B cell (primary cell): ENCODE results near the gene SSBP3. TPM values are rescaled to one million over a fixed set of nuclear protein-coding genes. Genes with fewer than 3 reads are reported as not detected.
A peak's percentile ranks its signal among the peaks of the same experiment; 100 is the strongest.

ENCODE experiments used
- ATAC-seq: fragments of 200-7000 bp; cut with Tn5 transposase; one replicate; pipeline ENCODE4 v1.10.0; 2021; ENCODE audit warnings: low read depth, mild to moderate bottlenecking, moderate number of reproducible peaks, moderate library complexity
- CTCF ChIA-PET: fragments of 350-600 bp; sonication (Branson Sonifier 250); formaldehyde crosslinking; loops from one replicate; lab custom pipeline; 2021; ENCODE audit warnings: antibody characterized with exemption, inconsistent platforms; lab: Charles Lee
- POLR2A ChIA-PET: fragments of 350-600 bp; sonication (Branson Sonifier 250); formaldehyde crosslinking; loops from one replicate; lab custom pipeline; 2021; ENCODE audit warnings: antibody characterized with exemption; lab: Charles Lee
- DNase-seq: peaks from one replicate; pipeline ENCODE4 v3.0.0; 2013
- H2AFZ ChIP-seq: 2 replicates; pipeline ENCODE4 v1.6.1; 2012; ENCODE audit warnings: mild to moderate bottlenecking, low read depth, low read length; ENCODE audit not compliant: insufficient read depth, poor library complexity, severe bottlenecking
- H3K27ac ChIP-seq, 2 donors: 1 replicate in 1 of 2; 2 replicates in 1 of 2; pipeline ENCODE4 v1.5.1; 2012 to 2013; ENCODE audit warnings: low read length in 2 of 2, mild to moderate bottlenecking in 2 of 2, moderate library complexity in 1 of 2
- H3K27me3 ChIP-seq, 4 experiments: fragments of 200-600 bp in 1 of 4; sonication (generic) in 1 of 4; replicated peaks in 1 of 4; 1 replicate in 2 of 4; 2 replicates in 2 of 4; pipeline versions ENCODE4 v1.6.1 to v1.7.0; 2013 to 2016; ENCODE audit warnings: low read length in 3 of 4, mild to moderate bottlenecking in 2 of 4, mixed read lengths in 1 of 4, moderate library complexity in 1 of 4; ENCODE audit not compliant: insufficient read depth in 4 of 4, control insufficient read depth in 3 of 4; ENCODE audit errors: control extremely low read depth in 1 of 4
- H3K36me3 ChIP-seq, 2 experiments: replicated peaks in 1 of 2; 1 replicate in 1 of 2; 2 replicates in 1 of 2; pipeline versions ENCODE4 v1.6.1 to v1.7.1; 2013; ENCODE audit warnings: low read length in 1 of 2; ENCODE audit not compliant: insufficient read depth in 2 of 2, control insufficient read depth in 1 of 2; ENCODE audit errors: control extremely low read depth in 1 of 2, extremely low read depth in 1 of 2
- H3K4me1 ChIP-seq, 2 donors: fragments of 200-600 bp in 1 of 2; sonication (generic) in 1 of 2; 1 replicate in 1 of 2; 2 replicates in 1 of 2; pipeline versions ENCODE4 v1.5.1 to v1.6.1; 2013 to 2017; ENCODE audit warnings: low read length in 2 of 2; ENCODE audit not compliant: control insufficient read depth in 2 of 2, insufficient read depth in 2 of 2
- H3K4me2 ChIP-seq: replicated peaks from 2 replicates; pipeline ENCODE3; 2012; ENCODE audit warnings: mild to moderate bottlenecking, low read depth, low read length; ENCODE audit not compliant: poor library complexity, severe bottlenecking
- H3K4me3 ChIP-seq, 5 experiments: fragments of 200-600 bp in 1 of 5; sonication (generic) in 1 of 5; 1 replicate in 3 of 5; 2 replicates in 2 of 5; pipeline versions ENCODE4 v1.5.1 to v1.7.0; 2011 to 2016; ENCODE audit warnings: low read length in 4 of 5, mild to moderate bottlenecking in 4 of 5, low read depth in 2 of 5, control low read depth in 1 of 5, moderate library complexity in 1 of 5; ENCODE audit not compliant: insufficient read depth in 1 of 5; ENCODE audit errors: control extremely low read depth in 1 of 5, extremely low read depth in 1 of 5
- H3K79me2 ChIP-seq: fragments of 200-600 bp; sonication (generic); one replicate; pipeline ENCODE4 v1.6.0; 2016; ENCODE audit warnings: low read length; ENCODE audit not compliant: control insufficient read depth, insufficient read depth
- H3K9ac ChIP-seq: fragments of 200-600 bp; sonication (generic); 2 replicates; pipeline ENCODE4 v1.6.1; 2017; ENCODE audit warnings: mild to moderate bottlenecking, low read length, moderate library complexity
- H3K9me3 ChIP-seq, 3 donors: one replicate each; pipeline versions ENCODE4 v1.6.1 to v1.7.1; 2013; ENCODE audit warnings: low read length in 2 of 3; ENCODE audit not compliant: control insufficient read depth in 2 of 3, insufficient read depth in 1 of 3; ENCODE audit errors: control extremely low read depth in 1 of 3
- H4K20me1 ChIP-seq: 2 replicates; pipeline ENCODE4 v1.6.0; 2012; ENCODE audit warnings: mild to moderate bottlenecking, low read length; ENCODE audit not compliant: insufficient read depth, control insufficient read depth, poor library complexity, severe bottlenecking
- H3K27ac Mint-ChIP-seq: one replicate; pipeline ENCODE4 v1.8.0; 2021; ENCODE audit warnings: mixed read lengths
- H3K27me3 Mint-ChIP-seq: one replicate; pipeline ENCODE4 v1.8.0; 2021; ENCODE audit warnings: mixed read lengths
- H3K4me1 Mint-ChIP-seq: one replicate; pipeline ENCODE4 v1.8.0; 2021; ENCODE audit warnings: mixed read lengths
- H3K4me3 Mint-ChIP-seq: one replicate; pipeline ENCODE4 v1.8.0; 2021; ENCODE audit warnings: mixed read lengths
- H3K9me3 Mint-ChIP-seq: one replicate; pipeline ENCODE4 v1.8.0; 2022; ENCODE audit warnings: mixed read lengths; ENCODE audit not compliant: insufficient read depth
- EZH2 ChIP-seq: IDR thresholded peaks from 2 replicates; pipeline ENCODE4 v1.6.1; 2012; ENCODE audit warnings: borderline replicate concordance, low read depth, mild to moderate bottlenecking, moderate library complexity, low read length; ENCODE audit not compliant: insufficient read depth, poor library complexity, severe bottlenecking
- WGBS: methylation state at CpG from one replicate; pipeline ENCODE4 v1.1.5; 2013; ENCODE audit warnings: missing lambda C conversion rate; ENCODE audit not compliant: insufficient coverage; 5-methylcytosine and 5-hydroxymethylcytosine counted together
- intact Hi-C: fragments of 100-400 bp; cut with micrococcal nuclease; formaldehyde crosslinking; loops from one replicate; pipeline ENCODE4 v1.10.0; 2022
- polyA plus RNA-seq: library from polyadenylated mRNA; depleted of rRNA; stranded (reverse); fragments of >200 nt; gene quantifications from 2 replicates; pipeline ENCODE4 v1.2.3, GENCODE V29; 2012
- total RNA-seq, 2 donors: library from RNA; stranded (reverse); fragments of 120-200 nt in 1 of 2; gene quantifications; 1 replicate in 1 of 2; 2 replicates in 1 of 2; pipeline versions ENCODE4 v1.2.3 to v1.2.4, GENCODE V29; 2013 to 2022
- TF ChIP-seq, protein P1 (sequence below): fragments of 200-600 bp; IDR thresholded peaks from one replicate; pipeline ENCODE4 v1.8.0; 2022; ENCODE audit warnings: antibody characterized with exemption, mild to moderate bottlenecking

SSBP3 gene
- total and polyA plus RNA-seq, 2 donors (not counting 1 experiment from before 2014, with no cell fraction given) = 16.9 to 30.7 TPM

DNA sequence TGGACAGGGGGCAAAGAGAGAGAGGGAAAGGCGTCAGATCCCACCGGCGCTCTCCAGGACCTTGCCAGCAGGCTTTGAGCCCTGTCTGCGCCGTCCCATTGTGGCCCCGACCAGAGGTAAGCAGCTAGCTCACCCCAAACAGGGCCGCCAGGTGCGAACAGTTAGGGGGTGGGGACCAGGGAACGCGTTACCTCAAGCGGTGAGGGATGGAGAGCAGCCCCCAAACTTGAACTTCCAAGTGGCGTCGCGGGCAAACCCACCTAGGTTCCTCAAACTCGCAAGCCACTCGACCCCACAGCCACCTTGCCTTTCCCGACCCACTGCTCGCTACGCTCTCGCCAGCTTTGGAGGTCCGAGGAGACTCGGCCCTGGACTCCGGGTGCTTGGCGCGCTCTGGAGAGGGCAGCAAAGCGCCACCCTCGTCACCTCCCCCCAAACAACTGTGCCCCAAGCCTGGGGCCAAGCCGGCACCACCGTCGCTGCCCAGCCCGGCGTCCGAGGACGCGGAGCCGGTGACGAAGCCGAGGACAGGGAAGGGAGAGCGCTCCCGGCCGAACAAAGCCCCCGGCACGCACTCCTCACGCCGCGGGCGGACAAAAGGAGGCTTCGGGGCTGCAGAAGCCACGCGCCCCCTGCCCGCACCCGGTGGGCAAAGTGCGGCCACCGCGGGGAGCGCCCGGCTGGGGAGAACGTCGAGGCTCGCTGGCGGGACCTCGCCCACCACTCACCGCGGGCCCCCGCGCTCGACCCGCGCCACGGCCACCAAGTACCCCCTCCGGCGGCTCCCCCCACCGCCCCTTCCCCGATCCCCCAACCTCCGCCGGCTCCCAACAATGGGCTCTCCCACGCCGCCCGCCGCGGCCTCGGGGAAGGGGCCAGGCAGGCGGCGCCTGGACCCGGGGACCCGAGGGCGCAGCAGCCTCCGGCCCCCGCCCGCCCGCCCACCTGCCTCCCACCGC, 976 bp downstream of the SSBP3 start:
- Mint-ChIP-seq H3K4me1 (peaks cover 48% of the 10 kb centered on the region), H3K4me3 (peak overlapping the region; percentile 87), H3K27me3 (no peaks in the 10 kb centered on the region), H3K9me3 (no peaks in the 10 kb centered on the region), H3K27ac (peak overlapping the region; percentile 71)
- intact Hi-C loops = loop anchor here (10.0 kb wide), 1 partner anchor 810 kb away; the partner anchor contains the start of gene USP24
- Histone ChIP-seq H3K4me1 (peaks cover 40 to 47% of the 10 kb centered on the region in 2 donors), H2AFZ (peak overlapping the region; percentile 72), H4K20me1 (peaks cover 15% of the 10 kb centered on the region), H3K79me2 (peaks cover 9% of the 10 kb centered on the region), H3K4me2 (peak overlapping the region; percentile 96), H3K4me3 (peak overlapping the region; percentile 3 to 62 (median 52)), H3K9ac (peak overlapping the region; percentile 66), H3K9me3 (peaks cover 0 to 3% (median 0%) of the 10 kb centered on the region in 3 donors), H3K27ac (no peak overlapping the region), H3K27me3 (peaks cover 0 to 5% (median 0%) of the 10 kb centered on the region in 4 experiments), H3K36me3 (peaks cover 0 to 19% of the 10 kb centered on the region in 2 experiments)
- TF ChIP-seq, protein P1, sequence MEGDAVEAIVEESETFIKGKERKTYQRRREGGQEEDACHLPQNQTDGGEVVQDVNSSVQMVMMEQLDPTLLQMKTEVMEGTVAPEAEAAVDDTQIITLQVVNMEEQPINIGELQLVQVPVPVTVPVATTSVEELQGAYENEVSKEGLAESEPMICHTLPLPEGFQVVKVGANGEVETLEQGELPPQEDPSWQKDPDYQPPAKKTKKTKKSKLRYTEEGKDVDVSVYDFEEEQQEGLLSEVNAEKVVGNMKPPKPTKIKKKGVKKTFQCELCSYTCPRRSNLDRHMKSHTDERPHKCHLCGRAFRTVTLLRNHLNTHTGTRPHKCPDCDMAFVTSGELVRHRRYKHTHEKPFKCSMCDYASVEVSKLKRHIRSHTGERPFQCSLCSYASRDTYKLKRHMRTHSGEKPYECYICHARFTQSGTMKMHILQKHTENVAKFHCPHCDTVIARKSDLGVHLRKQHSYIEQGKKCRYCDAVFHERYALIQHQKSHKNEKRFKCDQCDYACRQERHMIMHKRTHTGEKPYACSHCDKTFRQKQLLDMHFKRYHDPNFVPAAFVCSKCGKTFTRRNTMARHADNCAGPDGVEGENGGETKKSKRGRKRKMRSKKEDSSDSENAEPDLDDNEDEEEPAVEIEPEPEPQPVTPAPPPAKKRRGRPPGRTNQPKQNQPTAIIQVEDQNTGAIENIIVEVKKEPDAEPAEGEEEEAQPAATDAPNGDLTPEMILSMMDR = no peak
- TF ChIP-seq EZH2 = no peak
- DNase-seq (peak; percentile 61), ATAC-seq (no peak)
- ChIA-PET CTCF (interaction anchor here (0.7 to 1.1 kb wide), 5 partner anchors 70 to 284 kb away, joined by 3 to 9 read pairs (median 3); no protein-coding TSS in a partner anchor), POLR2A (interaction anchor here (2.9 kb wide), 1 partner anchor 82 kb away, joined by 65 read pairs; no protein-coding TSS in a partner anchor)
- WGBS = 2% methylated on average over 81 of the region's 92 CpGs
